Measurements from ENCODE around the gene SPATS2L. TPM values are rescaled to one million over a fixed set of nuclear protein-coding genes. Genes with fewer than 3 reads are reported as not detected.

Gene SPATS2L
- total and polyA plus RNA-seq, 2 of the 13 experiments (the other 11 are each of a cell fraction or from before 2014, with no cell fraction given): 154 to 212 TPM

- H2AFZ ChIP-seq (ENCODE audit: low read length): no peak overlapping the region
- POLR2A ChIA-PET: no interaction called here
- no peak overlapping the region for H3K4me3 ChIP-seq (replicated peaks in 1 of 3; ENCODE audit: insufficient read depth in 1 of 3, low read depth in 2 of 3, low read length in 3 of 3)
- CTCF ChIA-PET (ENCODE audit: low intra/inter-chr PET ratio, low total read pairs): no interaction called here
- DNase-seq (ENCODE audit: low spot score) (no peak), FAIRE-seq (no peak), ATAC-seq (no peak)
- no peak overlapping the region for H3K4me2 ChIP-seq (ENCODE audit: low read depth, low read length)
- H4K20me1 ChIP-seq (ENCODE audit: insufficient read depth, low read length): no peaks in the 10 kb centered on the region
- peaks cover 18% of the 10 kb centered on the region for H3K79me2 ChIP-seq (ENCODE audit: insufficient read depth, low read length)
- peaks cover 25% of the 10 kb centered on the region for H3K4me1 ChIP-seq (ENCODE audit: insufficient read depth, low read length)
- no peaks in the 10 kb centered on the region for H3K9me3 ChIP-seq (ENCODE audit: low read length)
- intact Hi-C loops (cut with micrococcal nuclease; ENCODE audit: unreplicated experiment): no loop called here
- H3K9ac ChIP-seq (ENCODE audit: insufficient read depth, low read depth, low read length): no peak overlapping the region
- H3K27ac ChIP-seq (ENCODE audit: extremely low read length, insufficient read depth, low read length): no peak overlapping the region
- TF ChIP-seq CREB1 (IDR thresholded peaks at IDR 0.05): peak; percentile 51; the same call in 1 of the 2 replicates
- TF ChIP-seq CREB1 (CRISPR knock-in tag; IDR thresholded peaks at IDR 0.05): no peak
- TF ChIP-seq ZFP36 (IDR thresholded peaks at IDR 0.05; ENCODE audit: borderline replicate concordance, low read depth, low read length, partially characterized antibody): no peak
- no TSS peak for BruUV-seq (replicated peaks)
- in situ Hi-C loops (cut with HindIII; ENCODE audit: extremely low pct_ligation_motif_present, low pct_unique_long_range_greater_than_20kb): no loop called here
- peaks cover 2 to 27% of the 10 kb centered on the region in 2 experiments; a peak in 2 of 5 replicates for H3K27me3 ChIP-seq (ENCODE audit: control insufficient read depth in 1 of 2, insufficient read depth in 2 of 2, low read length in 2 of 2)
- no peaks in the 10 kb centered on the region for H3K36me3 ChIP-seq (replicated peaks in 1 of 2; ENCODE audit: control insufficient read depth in 1 of 2, insufficient read depth in 2 of 2, low read length in 2 of 2)
- WGBS (ENCODE audit: low lambda C conversion rate): 12% methylated on average over 3 of the region's 3 CpGs
These were observed 216.7 kb downstream of the SPATS2L start for GRCh38 chr2:200523158-200523557.

DNA sequence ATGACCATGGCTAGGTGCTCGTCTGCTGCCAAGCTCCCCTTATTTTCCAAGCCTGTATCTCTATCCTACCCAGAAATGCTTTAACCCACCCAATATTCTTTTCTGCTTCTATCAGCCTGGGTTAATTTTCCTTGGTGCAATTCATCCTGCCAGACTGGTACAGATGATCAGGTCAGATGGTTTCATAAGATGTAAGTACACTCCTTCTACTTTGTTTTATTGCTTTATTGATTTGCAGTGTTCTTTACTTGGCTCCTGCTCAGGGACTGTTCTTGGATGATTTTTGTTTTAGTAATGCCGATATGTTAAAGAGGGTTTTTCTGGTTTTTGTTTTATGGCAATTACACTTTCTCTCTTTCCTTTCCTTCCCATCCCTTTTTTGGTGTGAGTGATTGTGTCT is 217.1 kb downstream of the SPATS2L start:
- POLR2A ChIA-PET: no interaction called here
- no peaks in the 10 kb centered on the region for H3K9me3 ChIP-seq (ENCODE audit: low read length)
- H3K79me2 ChIP-seq (ENCODE audit: insufficient read depth, low read length): peaks cover 21% of the 10 kb centered on the region
- BruUV-seq (replicated peaks): no TSS peak
- H3K4me1 ChIP-seq (ENCODE audit: insufficient read depth, low read length): peaks cover 29% of the 10 kb centered on the region
- H3K27me3 ChIP-seq (ENCODE audit: control insufficient read depth in 1 of 2, insufficient read depth in 2 of 2, low read length in 2 of 2): peaks cover 2 to 27% of the 10 kb centered on the region in 2 experiments; a peak in 2 of 5 replicates
- no peaks in the 10 kb centered on the region for H4K20me1 ChIP-seq (ENCODE audit: insufficient read depth, low read length)
- no peak for FAIRE-seq
- intact Hi-C loops (cut with micrococcal nuclease; ENCODE audit: unreplicated experiment): no loop called here
- CTCF ChIA-PET (ENCODE audit: low intra/inter-chr PET ratio, low total read pairs): no interaction called here
- no peak for ATAC-seq
- no peak overlapping the region for H3K4me2 ChIP-seq (ENCODE audit: low read depth, low read length)
- H3K36me3 ChIP-seq (replicated peaks in 1 of 2; ENCODE audit: control insufficient read depth in 1 of 2, insufficient read depth in 2 of 2, low read length in 2 of 2): no peaks in the 10 kb centered on the region
- 59% methylated on average over 2 of the region's 2 CpGs for WGBS (ENCODE audit: low lambda C conversion rate)
- no peak overlapping the region for H2AFZ ChIP-seq (ENCODE audit: low read length)
- no peak for DNase-seq (ENCODE audit: low spot score)
- no peak overlapping the region for H3K4me3 ChIP-seq (replicated peaks in 1 of 3; ENCODE audit: insufficient read depth in 1 of 3, low read depth in 2 of 3, low read length in 3 of 3)
- in situ Hi-C loops (cut with HindIII; ENCODE audit: extremely low pct_ligation_motif_present, low pct_unique_long_range_greater_than_20kb): no loop called here
- no peak overlapping the region for H3K27ac ChIP-seq (ENCODE audit: extremely low read length, insufficient read depth, low read length)
- H3K9ac ChIP-seq (ENCODE audit: insufficient read depth, low read depth, low read length): no peak overlapping the region
- TF ChIP-seq ZBTB33 (CRISPR knock-in tag; IDR thresholded peaks at IDR 0.05) (no peak), SATB2 (CRISPR knock-in tag; IDR thresholded peaks at IDR 0.05) (no peak), GRHL1 (CRISPR knock-in tag; conservative IDR thresholded peaks at IDR 0.05) (no peak), ZBTB49 (CRISPR knock-in tag; IDR thresholded peaks at IDR 0.05; ENCODE audit: borderline replicate concordance) (no peak), TFE3 (CRISPR knock-in tag; IDR thresholded peaks at IDR 0.05) (no peak), ZSCAN5A (CRISPR knock-in tag; IDR thresholded peaks at IDR 0.05; ENCODE audit: borderline replicate concordance) (no peak)
